ENCODE measurements around the gene PRKD2.
"Not testable (repeated sequence)": the region's sequence is repeated elsewhere in the genome, so short reads cannot be mapped to it uniquely, and the experiment has no call there.

Gene PRKD2

GRCh38 chr19:46715975-46716671 lies 791 bp downstream of the PRKD2 start:
- peak overlapping the region; percentile 93 for H3K27ac ChIP-seq
- peak; percentile 36 for DNase-seq (ENCODE audit: low spot score)
- ChIA-PET CTCF (interaction anchor here (0.9 to 1.7 kb wide), 2 partner anchors 12 to 38 kb away, joined by 3 to 7 read pairs; no protein-coding TSS in a partner anchor), POLR2A (ENCODE audit: low non-redundant PET) (no interaction called here)
- TF ChIP-seq CTCF (conservative IDR thresholded peaks at IDR 0.05; ENCODE audit: low read depth) = no peak

DNA sequence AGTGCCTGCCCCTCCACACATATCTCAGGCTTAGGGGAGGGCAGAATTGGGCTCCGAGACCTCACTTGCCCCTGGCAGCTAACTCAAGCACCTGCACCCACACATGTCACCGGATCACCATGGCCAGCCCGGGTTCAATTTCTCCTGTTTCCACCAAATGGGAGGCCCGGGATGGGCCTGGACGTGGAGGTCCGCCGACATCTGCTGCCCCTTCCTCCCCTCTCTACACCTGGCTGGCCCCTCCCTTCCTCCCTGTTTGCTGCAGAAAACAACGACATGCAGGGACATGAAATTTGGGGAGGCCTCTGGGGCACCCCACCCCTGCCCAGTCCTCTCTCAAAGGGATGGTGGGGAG lies 1.3 kb downstream of the PRKD2 start:
- peak; percentile 25 for DNase-seq (ENCODE audit: low spot score)
- ChIA-PET POLR2A (ENCODE audit: low non-redundant PET) (no interaction called here), CTCF (interaction anchor here (1.7 kb wide), 1 partner anchor 13 kb away, joined by 7 read pairs; no protein-coding TSS in a partner anchor)
- TF ChIP-seq CTCF (conservative IDR thresholded peaks at IDR 0.05; ENCODE audit: low read depth) = no peak
- H3K27ac ChIP-seq = peak overlapping the region; percentile 93

GRCh38 chr19:46714444-46715106 lies 2.3 kb downstream of the PRKD2 start:
- CTCF ChIA-PET = interaction anchor here (1.3 kb wide), 1 partner anchor 10 kb away, joined by 11 read pairs; no protein-coding TSS in a partner anchor
- TF ChIP-seq CTCF (conservative IDR thresholded peaks at IDR 0.05; ENCODE audit: low read depth) = no peak
- peak overlapping the region; percentile 93 for H3K27ac ChIP-seq
- POLR2A ChIA-PET (ENCODE audit: low non-redundant PET) = interaction anchor here (0.7 kb wide), 1 partner anchor 932 kb away, joined by 4 read pairs; the partner anchor contains the start of gene DMPK
- no peak for DNase-seq (ENCODE audit: low spot score)

DNA sequence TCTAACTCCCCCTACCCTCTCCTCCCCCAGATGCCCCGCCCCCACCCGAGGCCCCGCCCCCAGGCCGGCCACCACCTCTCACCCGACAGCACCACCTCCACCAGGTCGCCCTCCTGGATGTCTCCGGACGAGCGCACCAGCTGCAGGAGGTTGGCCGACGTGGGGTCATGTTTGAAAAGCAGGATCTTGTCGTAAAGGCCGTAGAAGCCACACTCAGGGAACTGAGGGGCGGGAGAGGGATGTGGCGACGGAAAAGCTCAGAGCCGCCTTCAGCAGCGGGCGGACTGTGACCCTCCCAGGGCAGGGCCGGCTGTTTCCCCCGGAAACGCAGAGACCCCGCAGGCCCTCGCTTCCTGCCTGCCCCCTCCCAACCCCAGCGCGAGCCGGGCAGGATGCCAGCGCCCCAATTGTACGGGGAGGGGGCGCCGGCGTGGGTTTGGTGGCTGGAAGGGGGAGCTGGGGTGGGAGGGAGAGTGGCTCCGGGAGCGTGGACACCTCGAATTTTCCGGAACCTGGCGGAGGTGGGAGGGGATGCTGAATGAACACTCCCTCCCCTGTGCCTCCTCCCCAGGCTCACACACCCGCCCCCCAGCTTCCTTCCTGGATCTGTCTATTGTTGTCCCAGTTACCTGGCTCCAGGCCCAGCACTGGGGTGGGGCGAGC lies 3.0 kb downstream of the PRKD2 start:
- DNase-seq (ENCODE audit: low spot score) = peak; percentile 99
- ChIA-PET POLR2A (ENCODE audit: low non-redundant PET) (interaction anchor here (0.7 kb wide), 1 partner anchor 931 kb away, joined by 4 read pairs; the partner anchor contains the start of gene DMPK), CTCF (interaction anchor here (1.3 kb wide), 1 partner anchor 10 kb away, joined by 11 read pairs; no protein-coding TSS in a partner anchor)
- peak overlapping the region; percentile 93 for H3K27ac ChIP-seq
- TF ChIP-seq CTCF (conservative IDR thresholded peaks at IDR 0.05; ENCODE audit: low read depth) = no peak

GRCh38 chr19:46712768-46713338 lies 4.1 kb downstream of the PRKD2 start:
- CTCF ChIA-PET = interaction anchor here (1.2 kb wide), 1 partner anchor 9 kb away, joined by 5 read pairs; no protein-coding TSS in a partner anchor
- DNase-seq (ENCODE audit: low spot score); POLR2A ChIA-PET (ENCODE audit: low non-redundant PET): not testable (repeated sequence)
- peak overlapping the region; percentile 93 for H3K27ac ChIP-seq

- no peak for TF ChIP-seq CTCF (conservative IDR thresholded peaks at IDR 0.05; ENCODE audit: low read depth)
- ChIA-PET POLR2A (ENCODE audit: low non-redundant PET) (no interaction called here), CTCF (no interaction called here)
Measured at GRCh38 chr19:46710687-46711086, 6.2 kb downstream of the PRKD2 start.

More at GRCh38 chr19:46710687-46711086, 6.2 kb downstream of the PRKD2 start:
- peak overlapping the region; percentile 38 for H3K27ac ChIP-seq
- no peak for DNase-seq (ENCODE audit: low spot score)

Data from RWPE1 (cell line).